Stimulated activated naive CD4-positive, alpha-beta T cell treated with Interleukin-2 at 50 U/mL for 16 hours (primary cell): ENCODE measurements around the gene DPH5.
A peak's percentile ranks its signal among the peaks of the same experiment; 100 is the strongest.
"Not testable (repeated sequence)": the region's sequence is repeated elsewhere in the genome, so short reads cannot be mapped to it uniquely, and the experiment has no call there.

Experiments used
- DNase-seq: peaks from one replicate; lab custom pipeline; 2025; lab: John Stamatoyannopoulos, UW

Gene DPH5

GRCh38 chr1:100982793-100983192 lies 42.8 kb downstream of the DPH5 start:
- DNase-seq: no peak

DNA sequence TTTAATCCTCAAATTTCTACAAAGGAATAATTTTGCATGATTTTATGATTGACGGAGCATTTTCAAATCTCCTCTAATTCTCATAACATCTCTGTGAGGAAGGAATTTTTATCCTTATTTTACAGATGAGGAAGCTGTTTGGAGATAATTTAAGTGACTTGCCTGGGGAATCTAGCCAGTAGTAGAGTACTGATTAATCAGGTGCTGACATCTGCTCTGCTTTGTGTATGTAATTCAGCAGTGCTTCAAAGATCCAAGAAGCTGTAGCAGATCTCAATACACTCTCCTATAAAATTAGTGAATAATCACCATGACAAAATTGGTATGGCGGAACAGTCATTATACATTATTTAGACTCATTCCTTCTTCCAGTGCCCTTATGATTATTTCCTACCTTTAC lies 46.0 kb downstream of the DPH5 start:
- DNase-seq: no peak

DNA sequence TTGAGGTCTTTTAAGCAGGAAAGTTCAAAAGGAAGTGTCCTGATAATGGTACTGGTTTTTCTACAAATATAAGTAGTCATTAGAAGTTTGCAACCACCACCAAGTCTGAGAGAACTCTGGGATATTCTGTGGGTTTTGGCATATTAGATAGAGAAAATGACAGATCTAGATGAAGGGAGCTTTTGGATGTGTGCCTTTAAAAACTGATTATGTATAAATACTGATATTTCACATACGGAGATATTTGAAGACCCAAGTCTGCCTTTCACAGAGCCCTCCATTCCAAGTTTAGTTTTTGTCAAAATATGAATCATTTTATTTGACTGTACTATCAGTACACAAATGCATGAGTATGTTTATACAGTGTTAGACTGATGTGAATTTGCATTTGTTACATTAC lies 48.6 kb downstream of the DPH5 start:
- DNase-seq: no peak

DNA sequence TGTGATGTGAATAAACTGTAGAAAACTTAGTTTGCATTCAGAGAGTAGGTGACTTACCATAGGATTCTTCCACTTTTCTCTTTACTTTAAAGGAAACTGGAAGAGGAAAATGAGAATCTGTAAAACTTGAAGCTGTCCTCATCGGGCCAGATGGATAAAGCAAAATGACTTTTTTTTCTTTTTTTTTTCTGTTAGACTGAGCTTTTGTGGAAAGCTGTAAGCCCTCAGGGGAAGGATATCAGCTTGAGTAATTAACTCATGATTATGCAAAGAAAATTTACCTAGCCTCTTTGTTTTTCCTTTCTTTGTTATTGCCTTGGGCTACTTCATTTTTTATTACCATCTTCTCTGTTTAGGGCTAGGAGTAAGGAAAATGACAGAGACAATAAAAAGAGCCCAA lies 53.4 kb downstream of the DPH5 start:
- DNase-seq: no peak

DNA sequence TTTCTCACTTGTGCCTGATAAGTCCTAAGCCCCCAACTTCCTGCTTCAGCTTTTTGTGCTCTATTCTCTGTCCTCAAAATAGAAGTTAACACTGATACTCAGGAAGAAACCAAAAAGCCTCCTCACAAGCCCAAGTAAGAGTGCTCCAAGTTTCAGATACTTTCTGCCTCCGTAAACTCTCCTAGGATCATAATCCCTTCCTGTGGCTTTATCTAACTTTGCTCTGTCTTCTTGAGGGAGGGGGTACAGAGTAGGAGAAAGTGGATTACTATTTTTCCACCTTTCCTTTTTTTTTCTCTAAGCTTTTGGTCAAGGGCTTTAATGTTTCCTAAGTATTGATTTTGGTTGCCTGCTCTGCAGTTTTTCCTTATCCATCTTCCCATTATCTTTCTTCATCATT lies 54.6 kb downstream of the DPH5 start:
- no peak for DNase-seq

DNA sequence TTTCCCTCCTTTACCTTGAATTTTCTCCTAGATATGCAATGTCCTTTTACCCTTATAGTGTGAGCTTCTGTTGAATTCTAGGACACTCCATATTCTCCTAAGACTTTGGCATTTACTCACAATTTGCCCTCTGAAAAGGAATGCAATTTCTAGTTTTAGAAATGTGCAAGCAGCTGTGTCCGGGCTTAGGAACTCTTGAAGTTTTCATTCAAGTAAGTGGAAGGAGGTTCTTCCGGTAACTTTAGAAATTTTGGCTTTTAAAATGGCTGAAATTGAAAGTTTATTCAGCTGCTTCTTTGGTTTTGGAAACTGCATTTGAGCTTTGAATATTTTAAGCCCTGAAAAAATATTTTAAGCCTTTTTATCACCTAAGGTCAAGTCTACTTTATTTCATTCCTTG lies 56.3 kb downstream of the DPH5 start:
- DNase-seq: no peak

GRCh38 chr1:100968621-100969020 lies 57.0 kb downstream of the DPH5 start:
- DNase-seq: no peak

DNA sequence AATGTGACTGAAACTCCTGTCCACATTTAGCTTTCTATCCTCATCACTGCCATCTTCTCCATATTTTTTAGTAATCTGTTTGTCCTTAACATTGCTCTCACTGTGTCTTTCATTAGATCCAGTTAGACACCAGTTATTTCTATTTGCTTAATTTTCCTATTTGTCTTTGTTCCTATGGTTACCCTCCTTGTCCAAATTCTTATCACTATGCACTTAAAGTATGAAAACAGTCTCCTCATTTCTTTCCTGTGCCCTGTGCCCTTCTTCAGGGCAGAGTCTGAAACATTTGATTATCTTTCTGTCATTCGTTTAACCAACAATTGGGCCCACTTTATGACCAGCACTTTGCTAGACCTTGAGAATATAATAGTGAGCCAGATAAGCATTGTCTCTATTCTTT lies 65.5 kb downstream of the DPH5 start:
- no peak for DNase-seq

DNA sequence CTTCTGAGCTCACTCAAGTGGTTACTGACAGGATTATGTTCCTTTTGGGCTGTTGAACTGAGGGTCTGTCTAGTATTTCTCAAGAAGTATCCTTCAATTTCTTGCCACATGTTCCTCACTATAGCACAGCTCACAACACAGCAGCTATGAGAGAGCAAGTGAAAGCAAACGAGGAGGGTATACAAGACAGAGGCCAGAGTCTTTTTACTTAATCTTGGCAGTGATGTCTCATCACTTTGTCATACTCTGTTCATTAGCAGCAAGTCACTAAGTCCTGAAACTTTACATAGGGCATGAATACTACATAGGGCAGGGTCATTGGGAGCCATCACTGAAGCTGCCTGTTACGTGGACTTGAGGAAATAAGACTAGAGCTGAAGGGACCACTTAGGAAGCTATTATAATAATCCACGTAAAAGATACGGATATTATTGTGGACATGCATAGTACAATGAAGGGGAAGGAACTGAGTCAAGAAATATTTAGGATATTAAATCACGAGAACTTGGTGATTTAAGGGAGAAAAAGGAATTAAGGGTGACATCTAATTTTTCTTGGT lies 66.0 kb downstream of the DPH5 start:
- DNase-seq: no peak

DNA sequence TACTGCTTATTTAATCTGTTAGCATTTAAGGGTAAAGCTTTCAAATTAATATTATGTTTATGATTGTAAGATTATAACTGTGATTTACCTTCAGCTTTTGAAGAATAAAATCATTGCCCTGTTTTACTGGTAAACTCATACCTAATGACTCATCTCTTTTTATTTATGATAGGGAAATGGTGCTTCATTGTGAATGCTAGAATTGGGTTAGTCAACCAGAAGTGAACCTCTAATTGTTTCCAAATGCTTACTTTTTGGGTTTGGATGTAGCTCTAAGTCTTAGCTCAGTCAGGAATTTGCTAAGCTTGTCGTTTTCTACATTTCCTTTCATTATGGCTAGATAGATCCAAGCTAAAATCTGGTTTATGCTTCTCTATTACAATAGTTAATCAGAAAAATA lies 70.3 kb downstream of the DPH5 start:
- DNase-seq: no peak

DNA sequence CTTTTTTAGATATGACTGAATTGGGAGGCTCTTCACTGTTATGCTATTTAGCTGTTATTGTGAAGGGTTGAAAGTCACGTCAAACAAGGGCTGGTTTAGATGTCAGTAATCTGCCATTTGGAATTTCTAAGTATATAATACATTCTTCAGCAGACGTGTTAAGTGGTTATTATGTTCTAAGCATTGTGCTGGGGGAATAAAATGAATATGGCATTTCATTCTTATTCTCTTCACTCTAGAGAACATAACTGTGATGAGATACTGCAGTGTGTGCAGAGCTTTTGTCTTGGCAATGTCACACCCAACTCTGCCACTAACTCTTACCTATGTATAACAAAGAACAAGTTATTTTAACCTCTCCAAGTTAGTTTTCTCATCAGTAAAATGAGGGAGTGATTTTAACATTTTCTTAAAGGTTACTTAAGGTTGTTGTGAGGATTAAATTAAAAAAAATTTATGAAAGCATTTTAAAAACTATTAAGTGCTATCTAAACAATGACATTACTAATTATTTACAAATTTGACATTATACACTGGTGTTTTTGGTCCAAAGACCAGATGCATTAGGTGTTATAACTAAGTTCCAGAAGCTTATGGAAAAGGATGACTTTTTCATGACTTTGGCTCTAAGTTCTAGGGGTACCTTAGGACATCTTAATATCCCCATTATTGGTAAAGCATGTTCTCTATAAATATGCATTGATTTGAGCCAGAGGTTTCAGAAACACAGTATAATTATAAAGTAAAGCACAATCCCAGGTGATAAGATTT lies 71.4 kb downstream of the DPH5 start:
- no peak for DNase-seq

DNA sequence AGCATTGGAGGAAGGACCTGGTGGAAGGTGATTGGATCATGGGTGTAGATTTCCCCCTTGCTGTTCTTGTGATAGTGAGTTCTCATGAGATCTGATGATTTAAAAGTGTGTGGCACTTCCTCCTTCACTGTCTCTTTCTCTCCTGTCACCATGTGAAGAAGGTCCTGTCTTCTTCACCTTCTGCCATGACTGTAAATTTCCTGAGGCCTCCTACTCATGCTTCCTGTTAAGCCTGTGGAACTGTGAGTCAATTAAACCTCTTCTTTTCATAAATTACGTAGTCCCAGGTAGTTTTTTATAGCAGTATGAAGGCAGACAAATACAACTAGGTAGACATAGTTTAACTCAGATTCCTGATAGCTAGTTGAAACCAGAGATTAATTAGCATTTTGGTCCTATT lies 72.6 kb downstream of the DPH5 start:
- DNase-seq: peak; percentile 2

DNA sequence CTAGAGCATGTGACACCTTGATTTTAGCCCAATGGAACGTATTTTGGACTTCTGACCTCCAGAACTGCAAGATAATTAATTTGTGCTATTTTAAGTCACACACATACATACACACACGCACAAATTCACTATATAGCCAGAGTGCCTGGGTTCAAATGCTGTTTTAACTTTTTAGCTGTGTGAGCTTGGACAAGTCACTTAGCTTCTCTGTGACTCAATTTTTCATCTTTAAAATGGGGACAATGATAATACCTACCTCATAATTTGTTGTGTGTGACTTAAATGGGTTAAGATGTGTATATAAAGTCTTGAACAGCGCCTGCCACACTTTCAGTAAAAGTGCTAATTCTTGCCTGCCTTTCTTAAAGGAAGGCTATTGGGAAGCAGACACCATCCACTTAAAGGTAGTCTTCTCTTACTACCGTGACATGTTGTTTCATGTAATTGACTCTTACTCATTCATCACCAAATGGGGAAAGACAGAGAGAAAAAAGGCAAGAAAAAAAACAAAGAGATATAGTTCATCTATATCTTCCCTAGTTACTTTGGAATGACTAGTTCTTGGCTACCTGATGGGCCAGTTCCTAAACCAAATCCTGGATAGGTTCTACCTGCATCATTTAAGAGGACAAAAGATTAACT lies 73.4 kb downstream of the DPH5 start:
- DNase-seq: no peak

DNA sequence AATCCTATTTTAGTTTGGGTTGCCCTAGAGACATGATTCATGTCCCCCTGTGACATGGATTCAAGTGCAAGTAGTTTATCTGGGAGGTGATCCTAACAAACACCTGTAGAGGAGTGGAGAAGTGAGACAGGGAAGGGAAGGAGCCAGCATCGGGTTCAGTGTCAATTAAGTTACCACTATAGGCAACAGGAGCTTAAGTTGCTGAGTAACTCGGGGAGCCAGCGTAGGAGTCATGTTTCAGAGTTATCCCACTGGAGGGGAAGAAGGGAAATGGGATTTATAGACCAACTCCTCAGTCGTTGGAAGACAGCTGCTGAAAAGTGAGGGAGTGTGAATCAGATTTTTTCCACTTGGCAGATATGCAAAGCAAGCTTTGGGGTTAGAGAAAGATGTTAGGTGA lies 74.8 kb downstream of the DPH5 start:
- no peak for DNase-seq

DNA sequence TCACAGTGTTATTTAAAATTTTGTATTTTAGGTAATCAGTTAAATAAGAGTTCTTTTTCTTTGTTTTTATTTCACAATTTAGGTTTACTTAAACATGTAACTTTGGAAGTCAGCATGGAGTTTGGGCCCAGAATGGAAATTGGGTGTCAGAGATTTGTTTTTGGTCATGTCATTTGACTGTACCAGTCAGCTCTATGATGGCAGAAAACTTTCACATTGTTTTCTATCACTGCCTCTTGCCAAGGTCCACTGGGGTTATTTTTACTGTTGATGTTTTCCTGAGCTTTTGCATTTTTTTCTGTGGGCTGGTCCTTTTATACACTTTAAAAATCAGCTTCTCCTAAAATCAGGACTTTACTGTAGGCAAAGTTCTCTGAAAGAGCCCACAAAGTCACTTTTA lies 75.2 kb downstream of the DPH5 start:
- no peak for DNase-seq

- peak; percentile 25 for DNase-seq
Measured at GRCh38 chr1:100949515-100950158, 75.9 kb downstream of the DPH5 start.

- not testable (repeated sequence) for DNase-seq
Measured at GRCh38 chr1:100948721-100949405, 76.7 kb downstream of the DPH5 start.

DNA sequence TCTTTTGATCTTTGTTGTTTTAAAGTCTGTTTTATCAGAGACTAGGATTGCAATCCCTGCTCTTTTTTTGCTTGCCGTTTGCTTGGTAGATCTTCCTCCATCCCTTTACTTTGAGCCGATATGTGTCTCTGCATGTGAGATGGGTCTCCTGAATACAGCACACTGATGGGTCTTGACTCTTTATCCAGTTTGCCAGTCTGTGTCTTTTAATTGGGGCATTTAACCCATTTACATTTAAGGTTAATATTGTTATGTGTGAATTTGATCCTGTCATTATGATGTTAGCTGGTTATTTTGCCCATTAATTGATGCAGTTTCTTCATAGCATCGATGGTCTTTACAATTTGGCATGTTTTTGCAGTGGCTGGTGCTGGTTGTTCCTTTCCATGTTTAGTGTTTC lies 77.8 kb downstream of the DPH5 start:
- DNase-seq: not testable (repeated sequence)

DNA sequence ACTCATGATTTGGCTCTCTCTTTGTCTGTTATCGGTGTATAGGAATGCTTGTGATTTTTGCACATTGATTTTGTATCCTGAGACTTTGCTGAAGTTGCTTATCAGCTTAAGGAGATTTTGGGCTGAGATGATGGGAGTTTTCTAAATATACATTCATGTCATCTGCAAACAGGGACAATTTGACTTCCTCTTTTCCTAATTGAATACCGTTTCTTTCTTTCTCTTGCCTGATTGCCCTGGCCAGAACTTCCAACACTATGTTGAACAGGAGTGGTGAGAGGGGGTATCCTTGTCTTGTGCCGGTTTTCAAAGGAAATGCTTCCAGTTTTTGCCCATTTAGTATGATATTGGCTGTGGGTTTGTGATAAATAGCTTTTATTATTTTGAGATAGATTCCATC lies 79.5 kb downstream of the DPH5 start:
- DNase-seq: not testable (repeated sequence)

- DNase-seq: no peak
Measured at GRCh38 chr1:100943533-100943932, 82.1 kb downstream of the DPH5 start.

GRCh38 chr1:100942304-100943046 lies 83.1 kb downstream of the DPH5 start:
- DNase-seq: no peak
